NCI-H1694 (cell line): ENCODE measurements around the gene SPATA13.

Experiments used
- DNase-seq: peaks from one replicate; lab custom pipeline; 2025; lab: John Stamatoyannopoulos, UW

Gene SPATA13

GRCh38 chr13:24223341-24224231 lies 63.1 kb downstream of the SPATA13 start:
- no peak for DNase-seq

DNA sequence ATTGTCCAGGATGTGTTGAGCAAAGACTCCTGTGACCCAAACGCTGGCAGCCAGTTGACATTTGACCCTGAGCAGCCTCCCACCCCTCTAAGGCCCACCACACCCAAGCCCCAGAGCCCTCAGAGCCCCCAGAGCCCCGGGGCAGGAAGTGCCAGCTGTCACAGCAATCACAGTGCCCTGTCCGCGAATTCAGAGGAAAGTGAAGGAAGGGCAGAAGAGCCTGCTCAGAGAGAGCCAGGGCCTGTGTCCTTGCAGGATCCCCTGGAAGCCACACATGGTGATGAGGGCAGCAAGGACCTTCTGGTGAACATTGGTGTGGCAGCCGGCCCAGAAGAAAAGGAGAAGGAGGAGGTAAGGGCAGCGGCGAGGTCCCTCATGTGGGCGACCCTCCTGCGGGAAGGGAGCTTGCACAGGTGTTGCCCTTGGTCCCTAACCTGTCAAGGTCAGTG lies 63.7 kb downstream of the SPATA13 start:
- no peak for DNase-seq

DNA sequence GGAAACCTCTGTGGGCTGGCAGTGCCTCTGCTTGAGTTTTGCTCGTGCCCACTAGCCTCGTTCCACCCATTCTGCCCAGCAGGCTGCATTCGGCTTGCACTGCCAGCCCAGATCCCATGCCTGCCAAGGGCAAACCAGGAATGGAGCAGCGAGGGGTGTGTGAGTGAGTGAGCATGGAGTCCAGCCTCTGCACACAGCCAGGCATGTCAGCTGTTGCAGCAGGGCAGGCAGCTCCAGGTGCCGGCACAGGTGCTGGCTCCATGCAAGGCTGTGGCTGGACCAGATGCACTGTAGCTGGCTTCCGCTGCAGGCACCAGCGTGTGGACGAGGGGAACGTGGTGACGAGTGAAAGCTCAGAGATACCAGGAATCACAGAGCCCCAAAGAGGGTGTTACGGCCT lies 64.5 kb downstream of the SPATA13 start:
- DNase-seq: no peak

GRCh38 chr13:24225930-24226329 lies 65.4 kb downstream of the SPATA13 start:
- no peak for DNase-seq

DNA sequence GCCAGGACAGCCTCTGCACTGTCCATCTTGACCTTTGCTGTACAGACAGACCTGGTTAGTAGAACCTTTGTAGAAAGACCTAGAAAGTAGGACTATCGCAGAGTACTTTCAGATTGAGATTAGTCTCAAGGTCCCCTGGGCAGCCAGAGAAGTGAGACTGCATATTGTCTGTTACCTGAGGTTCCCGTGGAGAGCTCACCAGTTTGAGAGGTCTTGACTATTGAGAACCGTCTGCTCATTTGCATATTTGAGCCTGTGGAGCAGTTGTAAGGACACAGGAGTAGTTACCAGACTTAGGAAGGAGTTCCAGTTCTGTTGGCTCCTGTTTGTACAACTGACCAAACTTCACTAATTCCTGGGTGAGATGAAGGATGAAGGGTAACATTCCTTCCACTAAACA lies 66.2 kb downstream of the SPATA13 start:
- DNase-seq: no peak

- peak; percentile 40 for DNase-seq
Observed at GRCh38 chr13:24228852-24229458, 68.4 kb downstream of the SPATA13 start.

DNA sequence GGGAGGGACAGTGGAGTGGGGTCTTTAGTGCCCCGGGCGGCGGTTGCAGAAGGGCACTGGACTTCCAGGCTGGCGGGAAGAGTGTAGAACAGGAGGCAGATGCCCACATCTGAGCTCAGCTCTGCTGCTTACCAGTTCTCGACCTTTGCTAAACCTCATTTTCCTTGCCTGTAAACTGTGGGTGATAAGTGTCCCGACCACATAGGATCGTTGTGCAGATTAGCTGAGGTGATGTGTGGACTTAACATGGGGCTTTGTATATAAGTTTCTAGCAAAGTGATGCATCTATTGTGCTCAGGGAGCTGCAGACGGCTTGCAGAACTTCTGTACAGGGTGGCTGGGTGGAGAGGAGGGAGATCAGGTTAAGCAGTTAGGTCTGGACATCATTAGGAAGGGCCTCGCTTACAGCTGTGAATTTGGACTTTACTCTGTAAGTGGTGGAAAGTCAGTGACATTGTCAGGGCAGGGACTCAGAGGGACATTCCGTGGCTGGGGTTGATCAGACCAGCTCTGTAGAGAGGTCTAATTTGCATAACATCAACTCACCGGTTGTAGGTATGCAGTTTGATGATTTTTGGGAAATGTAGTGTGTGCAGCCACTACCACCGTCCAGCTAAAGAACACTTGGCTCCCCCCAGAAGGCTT lies 70.0 kb downstream of the SPATA13 start:
- DNase-seq: no peak

GRCh38 chr13:24231377-24231776 lies 70.9 kb downstream of the SPATA13 start:
- DNase-seq: no peak

DNA sequence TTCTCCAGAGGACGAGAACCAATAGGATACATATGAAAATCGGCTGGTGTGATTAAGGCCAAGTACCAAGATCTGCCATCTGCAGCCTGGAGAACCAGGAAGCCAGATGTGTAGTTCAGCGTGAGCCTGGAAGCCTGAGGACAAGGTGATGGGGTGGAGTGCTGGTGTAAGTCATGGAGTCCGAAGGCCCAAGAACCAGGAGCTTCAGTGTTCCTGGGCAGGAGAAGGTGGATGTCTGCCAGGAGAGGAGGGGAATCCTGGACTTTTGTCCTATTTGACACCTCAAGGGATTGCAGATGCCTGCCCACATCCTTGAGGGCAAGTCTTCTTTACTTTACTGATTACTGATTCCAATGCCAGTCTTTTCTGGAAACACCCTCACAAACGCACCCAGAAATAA lies 71.5 kb downstream of the SPATA13 start:
- no peak for DNase-seq

GRCh38 chr13:24232474-24232873 lies 72.0 kb downstream of the SPATA13 start:
- DNase-seq: no peak

GRCh38 chr13:24233351-24233901 lies 72.9 kb downstream of the SPATA13 start:
- DNase-seq: no peak

DNA sequence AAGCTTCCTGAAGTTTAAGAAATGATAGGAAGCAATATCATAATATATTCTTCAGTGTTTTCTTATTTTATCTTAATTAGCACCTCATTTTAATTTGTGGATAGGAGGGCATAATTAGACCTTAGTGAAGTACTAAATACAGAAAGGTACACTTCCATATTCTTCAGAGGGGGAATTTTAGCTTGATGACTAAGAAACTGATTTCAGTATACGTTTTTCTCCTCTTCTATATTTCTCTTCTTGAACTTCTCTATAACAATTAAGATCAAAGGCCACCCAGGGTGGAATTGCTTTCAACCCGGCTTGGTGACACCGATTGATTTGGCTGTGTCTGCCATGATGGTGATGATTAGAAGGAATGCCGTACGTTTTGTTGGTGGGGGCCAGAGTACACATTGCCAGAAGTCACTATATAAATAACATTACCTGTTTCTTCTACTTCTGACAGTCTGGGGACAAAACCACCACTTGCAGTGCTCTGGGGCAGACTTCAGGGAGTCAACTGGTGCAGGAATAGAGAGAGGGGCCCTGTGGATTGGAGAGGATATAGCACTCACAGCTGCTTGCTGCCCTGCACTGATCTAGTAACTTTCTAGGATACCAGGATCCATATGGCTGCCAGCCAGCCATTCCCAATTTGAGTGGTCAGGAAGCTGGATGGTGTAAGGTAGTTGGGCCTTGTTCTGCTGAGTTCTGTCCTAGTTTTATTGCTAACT lies 73.8 kb downstream of the SPATA13 start:
- DNase-seq: no peak

GRCh38 chr13:24237356-24237755 lies 76.8 kb downstream of the SPATA13 start:
- no peak for DNase-seq

- DNase-seq: no peak
Observed at GRCh38 chr13:24241336-24241735, 80.8 kb downstream of the SPATA13 start.

- DNase-seq: no peak
Observed at GRCh38 chr13:24242100-24242499, 81.6 kb downstream of the SPATA13 start.

DNA sequence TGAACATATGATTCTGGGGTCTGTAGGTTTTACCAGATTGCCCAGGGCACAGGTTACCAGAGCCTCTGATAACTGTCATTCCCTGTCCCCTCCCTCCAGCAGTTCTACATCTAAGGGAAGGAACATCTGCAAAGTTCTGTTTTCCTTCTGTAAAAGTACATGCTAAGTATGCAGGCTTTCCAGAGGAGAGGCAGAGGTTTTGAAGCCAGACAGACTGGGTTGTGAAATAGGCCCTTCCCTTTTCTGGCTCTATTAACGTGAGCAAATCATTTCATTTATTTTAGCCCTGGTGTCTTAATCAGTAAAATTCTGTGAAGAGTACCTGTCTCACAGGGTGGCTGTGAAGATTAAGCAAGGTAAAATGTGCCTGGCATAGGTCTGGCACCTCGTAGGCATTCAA lies 82.8 kb downstream of the SPATA13 start:
- no peak for DNase-seq

DNA sequence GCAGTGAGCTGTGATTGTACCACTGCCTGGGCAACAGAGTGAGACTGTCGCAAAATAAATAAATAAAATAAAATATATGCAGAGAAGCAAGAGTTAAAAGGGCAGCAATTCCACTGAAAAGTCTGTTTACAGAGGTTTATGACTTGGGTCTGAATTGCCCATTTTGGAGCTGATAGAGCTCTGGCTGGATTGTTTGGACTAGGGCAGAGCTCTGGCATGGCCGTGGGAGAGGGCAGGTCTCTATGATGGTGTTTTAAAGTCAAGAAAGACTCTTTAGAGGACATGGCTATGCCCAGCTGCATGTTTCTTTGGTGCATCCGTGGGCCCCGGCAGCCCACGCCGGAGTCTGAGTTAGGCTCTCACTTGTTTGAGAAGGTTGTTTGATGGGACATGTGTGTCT lies 84.3 kb downstream of the SPATA13 start:
- no peak for DNase-seq

GRCh38 chr13:24247016-24247415 lies 86.5 kb downstream of the SPATA13 start:
- DNase-seq: no peak

DNA sequence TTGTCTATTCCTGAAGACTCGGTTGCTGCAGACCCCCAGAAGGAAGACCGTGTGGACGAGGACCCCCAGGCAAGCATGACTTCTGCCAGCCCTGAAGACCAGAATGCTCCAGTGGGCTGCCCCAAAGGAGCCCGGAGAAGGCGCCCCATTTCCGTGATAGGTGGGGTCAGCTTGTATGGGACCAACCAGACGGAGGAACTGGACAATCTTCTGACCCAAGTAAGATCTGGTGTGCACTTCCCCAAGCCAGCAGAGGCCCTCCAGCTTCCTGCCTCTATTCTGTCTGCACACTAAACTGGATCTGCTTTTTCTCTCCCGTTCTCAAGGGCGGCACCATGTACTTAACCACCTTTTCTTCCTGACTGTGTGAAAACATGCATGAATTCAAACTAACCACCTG lies 89.1 kb downstream of the SPATA13 start:
- DNase-seq: no peak

DNA sequence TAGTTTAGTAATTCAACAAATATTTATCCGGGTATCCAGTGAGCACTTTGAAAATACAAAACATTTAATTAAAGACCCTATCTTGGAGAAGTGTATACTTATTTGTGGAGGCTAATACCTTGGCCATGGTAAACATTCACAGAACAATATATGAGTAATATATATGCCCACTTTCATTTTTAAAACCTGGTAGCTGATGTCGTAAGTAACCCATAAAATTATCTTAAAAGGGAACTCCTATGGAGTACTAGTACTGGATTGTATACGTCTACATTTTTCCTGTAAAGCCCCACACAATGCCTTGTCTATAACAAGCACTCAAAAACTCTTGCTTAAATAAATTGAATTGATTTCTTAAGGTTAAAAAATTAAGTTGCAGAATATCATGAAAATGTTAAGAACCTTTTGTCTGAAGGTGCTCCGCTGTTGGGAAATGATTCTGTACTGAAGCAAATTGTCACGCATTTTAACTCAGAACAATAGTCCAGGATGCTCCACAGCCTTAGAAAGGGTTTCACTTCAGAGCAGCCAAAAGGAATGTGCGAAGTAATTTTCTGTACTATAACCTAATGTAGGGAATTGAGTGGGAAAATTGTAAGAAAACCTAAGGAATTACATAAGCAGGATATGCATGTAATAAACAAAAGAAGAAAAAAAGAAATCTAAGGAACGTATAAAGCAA lies 90.0 kb downstream of the SPATA13 start:
- no peak for DNase-seq

DNA sequence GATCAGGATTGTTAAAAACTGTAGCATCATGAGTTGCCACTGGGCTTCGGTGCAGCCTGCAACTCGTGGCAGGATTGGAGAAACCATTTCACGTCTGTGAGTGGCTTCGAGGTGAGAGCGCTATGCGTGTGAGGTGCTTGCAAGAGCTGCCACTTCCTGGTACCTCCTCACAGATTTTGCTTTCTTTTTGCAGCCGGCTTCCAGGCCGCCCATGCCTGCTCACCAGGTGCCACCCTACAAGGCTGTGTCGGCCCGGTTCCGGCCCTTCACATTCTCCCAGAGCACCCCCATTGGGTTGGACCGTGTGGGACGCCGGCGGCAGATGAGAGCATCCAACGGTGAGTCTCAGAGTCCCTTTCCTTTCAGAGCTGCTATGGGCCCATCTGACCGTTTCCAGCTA lies 91.0 kb downstream of the SPATA13 start:
- no peak for DNase-seq
